Esophagus squamous epithelium (tissue), 5 donors: Measurements from ENCODE around the gene OGFRL1. TPM values are rescaled to one million over a fixed set of nuclear protein-coding genes. Genes with fewer than 3 reads are reported as not detected.

Experiments
- DNase-seq: peaks from one replicate; lab custom pipeline; 2025; lab: John Stamatoyannopoulos, UW
- H3K27ac ChIP-seq, 4 donors: fragments of 200-600 bp; sonication (generic); one replicate each; pipeline ENCODE4 v1.5.1; 2016 to 2019; ENCODE audit warnings: mild to moderate bottlenecking in 1 of 4
- H3K27me3 ChIP-seq, 4 donors: fragments of 200-600 bp; sonication (generic); 1 replicate in 3 of 4; 2 replicates in 1 of 4; pipeline versions ENCODE4 v1.5.1 to v1.6.0; 2017 to 2021; ENCODE audit warnings: antibody characterized with exemption in 1 of 4
- H3K36me3 ChIP-seq, 3 donors: fragments of 200-600 bp; sonication (generic); one replicate each; pipeline ENCODE4 v1.5.1; 2016 to 2019
- H3K4me1 ChIP-seq, 3 donors: fragments of 200-600 bp; sonication (generic); one replicate each; pipeline ENCODE4 v1.5.1; 2017 to 2019
- H3K4me3 ChIP-seq, 4 donors: fragments of 200-600 bp; sonication (generic); 1 replicate in 3 of 4; 2 replicates in 1 of 4; pipeline ENCODE4 v1.5.1; 2016 to 2019; ENCODE audit warnings: mild to moderate bottlenecking in 2 of 4, moderate library complexity in 1 of 4
- H3K9me3 ChIP-seq, 3 donors: fragments of 200-600 bp; sonication (generic); one replicate each; pipeline ENCODE4 v1.5.1; 2016 to 2019
- POLR2A ChIP-seq, 4 donors: fragments of 450-650 bp; IDR thresholded peaks; one replicate each; pipeline ENCODE4 v1.6.1; 2017; ENCODE audit warnings: antibody characterized with exemption in 4 of 4, mild to moderate bottlenecking in 4 of 4, moderate library complexity in 3 of 4
- WGBS, 2 donors: methylation state at CpG; one replicate each; pipeline ENCODE4 v1.1.5; 2018; 5-methylcytosine and 5-hydroxymethylcytosine counted together
- intact Hi-C: fragments of 100-400 bp; cut with DNase I; formaldehyde crosslinking; loops from one replicate; pipeline ENCODE4 v1.15.0; 2022
- total RNA-seq, 4 donors: library from RNA; depleted of rRNA; stranded (reverse); fragments of >200 nt; gene quantifications; one replicate each; pipeline ENCODE4 v1.1.0, GENCODE V29; 2016
- TF ChIP-seq, protein P1 (sequence below), 6 experiments: fragments of 450-650 bp in 4 of 6; fragments of 200-600 bp in 2 of 6; sonication (generic) in 2 of 6; IDR thresholded peaks; one replicate each; pipeline ENCODE4 v1.5.1; 2016 to 2019; ENCODE audit warnings: antibody characterized with exemption in 6 of 6, mild to moderate bottlenecking in 4 of 6, moderate library complexity in 4 of 6
- donor health status: DM: yes; HTN: yes; CAD: no.

Gene OGFRL1
- total RNA-seq, 4 donors from 2014 or later, result 36.7 to 67.9 (median 47.8) TPM

DNA sequence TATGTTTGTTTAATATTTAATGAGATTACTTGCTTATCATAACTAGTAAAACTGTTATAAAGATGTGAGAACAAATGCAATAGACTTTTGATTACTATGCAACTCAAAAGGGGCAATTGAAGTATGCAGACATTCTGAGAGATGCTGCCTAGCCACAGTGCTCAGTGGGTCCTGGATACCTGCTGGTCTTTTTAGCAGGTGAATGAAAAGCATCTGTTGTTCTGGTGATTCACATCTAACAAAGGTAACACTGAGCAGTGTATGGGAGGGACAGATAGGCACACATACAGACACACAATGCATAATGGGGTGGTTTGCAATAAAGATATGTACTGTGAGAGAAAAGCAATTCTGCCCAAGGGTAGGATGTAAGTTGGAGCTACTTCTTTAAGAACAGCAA is 46.9 kb downstream of the OGFRL1 start:
- Histone ChIP-seq H3K27me3 (no peaks in the 10 kb centered on the region), H3K27ac (no peak overlapping the region), H3K4me3 (no peak overlapping the region), H3K9me3 (no peaks in the 10 kb centered on the region), H3K4me1 (no peaks in the 10 kb centered on the region), H3K36me3 (no peaks in the 10 kb centered on the region)
- no peak for DNase-seq
- TF ChIP-seq POLR2A (IDR thresholded peaks at IDR 0.05), result no peak
- intact Hi-C loops, result no loop called here

GRCh38 chr6:71336901-71337300 is 48.3 kb downstream of the OGFRL1 start:
- Histone ChIP-seq H3K36me3 (no peaks in the 10 kb centered on the region), H3K4me3 (no peak overlapping the region), H3K9me3 (no peaks in the 10 kb centered on the region), H3K27me3 (no peaks in the 10 kb centered on the region), H3K27ac (no peak overlapping the region), H3K4me1 (no peaks in the 10 kb centered on the region)
- intact Hi-C loops, result no loop called here
- no peak for DNase-seq
- WGBS, 2 donors, result 70 to 71% methylated on average over 2 of the region's 2 CpGs
- TF ChIP-seq POLR2A (IDR thresholded peaks at IDR 0.05), result no peak
- TF ChIP-seq, protein P1, sequence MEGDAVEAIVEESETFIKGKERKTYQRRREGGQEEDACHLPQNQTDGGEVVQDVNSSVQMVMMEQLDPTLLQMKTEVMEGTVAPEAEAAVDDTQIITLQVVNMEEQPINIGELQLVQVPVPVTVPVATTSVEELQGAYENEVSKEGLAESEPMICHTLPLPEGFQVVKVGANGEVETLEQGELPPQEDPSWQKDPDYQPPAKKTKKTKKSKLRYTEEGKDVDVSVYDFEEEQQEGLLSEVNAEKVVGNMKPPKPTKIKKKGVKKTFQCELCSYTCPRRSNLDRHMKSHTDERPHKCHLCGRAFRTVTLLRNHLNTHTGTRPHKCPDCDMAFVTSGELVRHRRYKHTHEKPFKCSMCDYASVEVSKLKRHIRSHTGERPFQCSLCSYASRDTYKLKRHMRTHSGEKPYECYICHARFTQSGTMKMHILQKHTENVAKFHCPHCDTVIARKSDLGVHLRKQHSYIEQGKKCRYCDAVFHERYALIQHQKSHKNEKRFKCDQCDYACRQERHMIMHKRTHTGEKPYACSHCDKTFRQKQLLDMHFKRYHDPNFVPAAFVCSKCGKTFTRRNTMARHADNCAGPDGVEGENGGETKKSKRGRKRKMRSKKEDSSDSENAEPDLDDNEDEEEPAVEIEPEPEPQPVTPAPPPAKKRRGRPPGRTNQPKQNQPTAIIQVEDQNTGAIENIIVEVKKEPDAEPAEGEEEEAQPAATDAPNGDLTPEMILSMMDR (IDR thresholded peaks at IDR 0.05), result no peak

- Histone ChIP-seq H3K36me3 (no peaks in the 10 kb centered on the region), H3K9me3 (no peaks in the 10 kb centered on the region), H3K4me3 (no peak overlapping the region), H3K4me1 (no peaks in the 10 kb centered on the region), H3K27ac (no peak overlapping the region), H3K27me3 (no peaks in the 10 kb centered on the region)
- intact Hi-C loops, result no loop called here
- 75 to 85% methylated on average over 4 of the region's 4 CpGs for WGBS, 2 donors
- no peak for TF ChIP-seq POLR2A (IDR thresholded peaks at IDR 0.05)
- TF ChIP-seq, protein P1 (IDR thresholded peaks at IDR 0.05), result no peak
- no peak for DNase-seq
Measured at GRCh38 chr6:71338540-71339316, 50.1 kb downstream of the OGFRL1 start.

DNA sequence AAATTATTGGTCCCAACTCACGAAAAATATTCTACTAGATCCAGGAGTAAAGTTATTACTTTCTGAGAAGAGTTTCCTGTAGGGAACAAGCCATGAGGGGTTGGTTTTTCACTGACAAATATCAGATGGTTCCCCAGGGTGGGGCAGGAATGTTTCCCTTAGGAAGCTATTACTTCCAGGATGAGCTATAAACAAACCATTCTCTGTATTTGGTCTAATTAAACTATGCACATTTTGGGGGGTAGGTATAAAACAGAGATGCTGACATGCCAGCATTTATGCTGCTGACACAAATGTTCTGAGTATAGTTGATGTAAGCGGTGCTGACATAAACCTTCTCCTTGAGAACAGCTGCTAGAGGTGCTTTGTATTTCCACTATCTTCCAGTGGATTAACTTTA is 54.2 kb downstream of the OGFRL1 start:
- intact Hi-C loops, result loop anchor here (10.0 kb wide), 1 partner anchor 148 kb away; no protein-coding TSS in a partner anchor

DNA sequence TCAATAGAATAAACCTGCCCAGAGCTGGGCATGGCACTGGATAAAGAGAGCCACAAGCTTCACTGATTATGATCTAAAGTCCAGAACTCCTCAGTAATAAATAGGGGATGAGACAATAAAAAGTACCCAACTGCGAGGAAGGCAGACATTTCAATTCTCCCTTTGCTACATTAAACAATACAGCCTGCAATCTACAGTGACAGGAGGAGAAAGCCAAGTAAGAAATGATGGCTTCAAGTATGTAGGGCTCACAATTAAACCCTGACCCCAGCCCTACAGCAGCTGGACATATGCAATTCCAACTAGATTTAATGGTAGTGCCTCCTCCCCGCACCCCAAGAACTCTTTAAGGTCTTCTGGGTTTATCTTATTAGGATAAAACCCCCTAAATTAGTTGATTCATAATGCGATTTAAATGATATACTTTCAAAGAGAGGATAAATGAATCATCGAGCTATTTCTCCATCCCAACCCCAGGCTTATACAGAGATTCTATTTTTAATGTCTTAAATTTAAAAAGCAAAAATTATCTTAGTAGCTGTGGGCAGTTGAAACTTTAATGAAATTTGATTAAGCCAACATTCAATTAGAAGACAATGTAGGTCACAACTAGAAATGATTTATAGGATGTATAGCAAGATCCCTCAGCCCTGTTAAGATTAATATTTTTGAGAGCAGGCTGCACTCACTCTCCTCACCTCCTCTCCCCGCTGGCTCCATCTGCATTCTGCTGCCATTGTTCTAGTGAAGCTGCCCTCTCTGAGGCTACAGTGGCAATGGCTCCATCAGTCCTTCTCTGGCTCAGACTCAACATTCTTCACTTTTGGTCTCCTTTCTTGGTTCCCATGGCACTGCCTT is 57.1 kb downstream of the OGFRL1 start:
- intact Hi-C loops, result loop anchor here (10.0 kb wide), 1 partner anchor 151 kb away; no protein-coding TSS in a partner anchor
- no peak overlapping the region for H3K27ac ChIP-seq
- no peaks in the 10 kb centered on the region for H3K27me3 ChIP-seq
- no peaks in the 10 kb centered on the region for H3K9me3 ChIP-seq
- H3K36me3 ChIP-seq, result no peaks in the 10 kb centered on the region
- TF ChIP-seq, protein P1 (IDR thresholded peaks at IDR 0.05), result no peak
- TF ChIP-seq POLR2A (IDR thresholded peaks at IDR 0.05), result no peak
- no peak for DNase-seq
- H3K4me3 ChIP-seq, result no peak overlapping the region
- H3K4me1 ChIP-seq, result peaks cover 0 to 15% (median 0%) of the 10 kb centered on the region in 3 donors
- 71 to 77% methylated on average over 5 of the region's 5 CpGs for WGBS, 2 donors

More for the DNA sequence above, 54.2 kb downstream of the OGFRL1 start:
- 60 to 65% methylated on average over 2 of the region's 2 CpGs for WGBS, 2 donors
- TF ChIP-seq, protein P1 (IDR thresholded peaks at IDR 0.05), result no peak
- no peak for TF ChIP-seq POLR2A (IDR thresholded peaks at IDR 0.05)
- Histone ChIP-seq H3K27ac (no peak overlapping the region), H3K36me3 (no peaks in the 10 kb centered on the region), H3K4me3 (no peak overlapping the region), H3K9me3 (no peaks in the 10 kb centered on the region), H3K4me1 (no peaks in the 10 kb centered on the region), H3K27me3 (no peaks in the 10 kb centered on the region)
- no peak for DNase-seq
